Testis (tissue), 2 donors: ENCODE data around the gene FAM8A1.

ENCODE experiments used
- POLR2A ChIP-seq: fragments of 450-650 bp; IDR thresholded peaks from one replicate; pipeline ENCODE4 v1.6.1; 2017; ENCODE audit warnings: antibody characterized with exemption, mild to moderate bottlenecking, moderate library complexity
- TF ChIP-seq, protein P1 (sequence below), 3 experiments: fragments of 450-650 bp in 2 of 3; fragments of 200-600 bp in 1 of 3; sonication (generic) in 1 of 3; IDR thresholded peaks; one replicate each; pipeline ENCODE4 v1.5.1; 2016 to 2019; ENCODE audit warnings: antibody characterized with exemption in 3 of 3, mild to moderate bottlenecking in 2 of 3, moderate library complexity in 1 of 3

- TF ChIP-seq POLR2A, result no peak
- TF ChIP-seq, protein P1, sequence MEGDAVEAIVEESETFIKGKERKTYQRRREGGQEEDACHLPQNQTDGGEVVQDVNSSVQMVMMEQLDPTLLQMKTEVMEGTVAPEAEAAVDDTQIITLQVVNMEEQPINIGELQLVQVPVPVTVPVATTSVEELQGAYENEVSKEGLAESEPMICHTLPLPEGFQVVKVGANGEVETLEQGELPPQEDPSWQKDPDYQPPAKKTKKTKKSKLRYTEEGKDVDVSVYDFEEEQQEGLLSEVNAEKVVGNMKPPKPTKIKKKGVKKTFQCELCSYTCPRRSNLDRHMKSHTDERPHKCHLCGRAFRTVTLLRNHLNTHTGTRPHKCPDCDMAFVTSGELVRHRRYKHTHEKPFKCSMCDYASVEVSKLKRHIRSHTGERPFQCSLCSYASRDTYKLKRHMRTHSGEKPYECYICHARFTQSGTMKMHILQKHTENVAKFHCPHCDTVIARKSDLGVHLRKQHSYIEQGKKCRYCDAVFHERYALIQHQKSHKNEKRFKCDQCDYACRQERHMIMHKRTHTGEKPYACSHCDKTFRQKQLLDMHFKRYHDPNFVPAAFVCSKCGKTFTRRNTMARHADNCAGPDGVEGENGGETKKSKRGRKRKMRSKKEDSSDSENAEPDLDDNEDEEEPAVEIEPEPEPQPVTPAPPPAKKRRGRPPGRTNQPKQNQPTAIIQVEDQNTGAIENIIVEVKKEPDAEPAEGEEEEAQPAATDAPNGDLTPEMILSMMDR (IDR thresholded peaks at IDR 0.05), result no peak
These were observed 37.5 kb upstream of the FAM8A1 start for GRCh38 chr6:17562636-17563035.
